Endothelial cell of umbilical vein (primary cell): ENCODE results near the gene SPACA4. TPM values are rescaled to one million over a fixed set of nuclear protein-coding genes. Genes with fewer than 3 reads are reported as not detected.

Experiments
- BruUV-seq: library from RNA; stranded (reverse); fragments of 400-500 nt; replicated peaks from 2 replicates; lab custom pipeline; 2021; lab: Mats Ljungman, UMichigan
- CTCF ChIA-PET: fragments of 300-600, 350-600 bp; sonication (Branson Sonifier 250); formaldehyde crosslinking; loops from one replicate; lab custom pipeline; 2021; ENCODE audit warnings: antibody characterized with exemption, inconsistent platforms; lab: Charles Lee
- POLR2A ChIA-PET: fragments of 300-600, 350-600 bp; sonication (Branson Sonifier 250); formaldehyde crosslinking; loops from one replicate; lab custom pipeline; 2021; ENCODE audit warnings: antibody characterized with exemption, inconsistent platforms; lab: Charles Lee
- DNase-seq: peaks from one replicate; pipeline ENCODE4 v3.0.0-alpha.2; 2011; ENCODE audit warnings: low read depth, low spot score
- FAIRE-seq: peaks from 2 replicates; lab custom pipeline; 2011; peaks lifted over from hg19 to GRCh38; lab: Jason Lieb, UNC
- H2AFZ ChIP-seq: 2 replicates; pipeline ENCODE4 v1.6.0; 2012; ENCODE audit warnings: low read depth, low read length, control low read depth, inconsistent platforms
- H3K27ac ChIP-seq: 2 replicates; pipeline ENCODE4 v1.5.1; 2011; ENCODE audit warnings: low read depth, mild to moderate bottlenecking, control low read depth, low read length, moderate library complexity; ENCODE audit not compliant: insufficient read depth
- H3K27me3 ChIP-seq, 2 experiments: 2 replicates each; pipeline versions ENCODE4 v1.6.0 to v1.6.1; 2011; ENCODE audit warnings: low read length in 2 of 2, mixed read lengths in 1 of 2; ENCODE audit not compliant: control insufficient read depth in 2 of 2, insufficient read depth in 2 of 2
- H3K36me3 ChIP-seq, 2 experiments: 2 replicates in 1 of 2; 3 replicates in 1 of 2; pipeline ENCODE4 v1.5.1; 2011; ENCODE audit warnings: low read length in 2 of 2, mild to moderate bottlenecking in 1 of 2, moderate library complexity in 1 of 2; ENCODE audit not compliant: control insufficient read depth in 2 of 2, insufficient read depth in 2 of 2; ENCODE audit errors: extremely low read depth in 1 of 2
- H3K4me1 ChIP-seq: 3 replicates; pipeline ENCODE4 v1.5.1; 2011; ENCODE audit warnings: mild to moderate bottlenecking, low read length; ENCODE audit not compliant: control insufficient read depth, insufficient read depth; ENCODE audit errors: extremely low read depth
- H3K4me2 ChIP-seq: 2 replicates; pipeline ENCODE4 v1.6.1; 2011; ENCODE audit warnings: low read length, control low read depth, mixed read lengths; ENCODE audit not compliant: insufficient read depth
- H3K4me3 ChIP-seq, 3 experiments: fragments of 200-600 bp in 1 of 3; sonication (generic), shearing (Covaris generic) in 1 of 3; replicated peaks in 1 of 3; 2 replicates each; pipeline ENCODE4 v1.5.1; 2011 to 2016; ENCODE audit warnings: control low read depth in 3 of 3, low read length in 3 of 3, mild to moderate bottlenecking in 2 of 3, inconsistent platforms in 1 of 3, low read depth in 1 of 3, moderate library complexity in 1 of 3; ENCODE audit not compliant: insufficient read depth in 1 of 3
- H3K79me2 ChIP-seq: 2 replicates; pipeline ENCODE4 v1.6.0; 2012; ENCODE audit warnings: low read length, inconsistent platforms; ENCODE audit not compliant: control insufficient read depth, insufficient read depth
- H3K9ac ChIP-seq: replicated peaks from 2 replicates; pipeline ENCODE3; 2011; ENCODE audit warnings: low read length, control low read depth; ENCODE audit not compliant: insufficient read depth; ENCODE audit errors: extremely low read depth
- H3K9me1 ChIP-seq: replicated peaks from 3 replicates; pipeline ENCODE4 v1.6.0; 2011; ENCODE audit warnings: mild to moderate bottlenecking, low read length; ENCODE audit not compliant: control insufficient read depth, insufficient read depth; ENCODE audit errors: extremely low read depth
- H3K9me3 ChIP-seq: replicated peaks from 2 replicates; pipeline ENCODE4 v1.5.1; 2012; ENCODE audit warnings: low read length, inconsistent platforms; ENCODE audit not compliant: control insufficient read depth, insufficient read depth
- H4K20me1 ChIP-seq: replicated peaks from 2 replicates; pipeline ENCODE3; 2011; ENCODE audit warnings: mild to moderate bottlenecking, low read length; ENCODE audit not compliant: control insufficient read depth, insufficient read depth; ENCODE audit errors: extremely low read depth
- CTCF ChIP-seq, 2 donors: IDR thresholded peaks; 1 replicate in 1 of 2; 2 replicates in 1 of 2; pipeline ENCODE4 v1.5.1; 2011; ENCODE audit warnings: low read length in 2 of 2, mild to moderate bottlenecking in 2 of 2, moderate library complexity in 2 of 2, control low read depth in 1 of 2, inconsistent platforms in 1 of 2, low read depth in 1 of 2; ENCODE audit not compliant: insufficient read depth in 1 of 2; ENCODE audit errors: extremely low read depth in 1 of 2
- EZH2 ChIP-seq: IDR thresholded peaks from 2 replicates; pipeline ENCODE4 v1.6.1; 2012; ENCODE audit warnings: borderline replicate concordance, low read depth, mild to moderate bottlenecking, moderate library complexity, low read length, inconsistent platforms; ENCODE audit not compliant: severe bottlenecking
- FOS ChIP-seq: IDR thresholded peaks from 2 replicates; pipeline ENCODE4 v1.6.1; 2011; ENCODE audit warnings: mild to moderate bottlenecking, low read length, moderate library complexity, borderline replicate concordance; ENCODE audit not compliant: insufficient read depth
- GATA2 ChIP-seq: IDR thresholded peaks from 2 replicates; pipeline ENCODE4 v1.7.0; 2011; ENCODE audit warnings: low read depth, mild to moderate bottlenecking, moderate library complexity, mixed read lengths, low read length; ENCODE audit not compliant: insufficient read length, insufficient read depth
- JUN ChIP-seq: IDR thresholded peaks from 2 replicates; pipeline ENCODE4 v1.6.1; 2011; ENCODE audit warnings: borderline replicate concordance, low read depth; ENCODE audit not compliant: insufficient read length, insufficient read depth
- MYC ChIP-seq: IDR thresholded peaks from one replicate; pipeline ENCODE4 v1.6.1; 2011; ENCODE audit warnings: mild to moderate bottlenecking, low read depth, low read length
- POLR2A ChIP-seq: IDR thresholded peaks from 2 replicates; pipeline ENCODE4 v1.6.1; 2012; ENCODE audit warnings: low read depth, mild to moderate bottlenecking, control low read depth, low read length
- POLR2AphosphoS5 ChIP-seq: IDR thresholded peaks from 2 replicates; pipeline ENCODE4 v1.6.1; 2012; ENCODE audit warnings: low read depth, mild to moderate bottlenecking, control low read depth, low read length, moderate library complexity; ENCODE audit not compliant: insufficient read depth
- dilution Hi-C: fragments of 300-500 bp; cut with MboI; formaldehyde crosslinking; loops from one replicate; pipeline ENCODE4 v1.15.0; 2019; ENCODE audit warnings: low sequenced_read_pairs; ENCODE audit not compliant: extremely low pct_ligation_motif_present
- intact Hi-C: fragments of 100-400 bp; cut with micrococcal nuclease; formaldehyde crosslinking; loops from one replicate; pipeline ENCODE4 v1.10.0; 2022
- polyA plus RNA-seq, 4 experiments: library from polyadenylated mRNA; depleted of rRNA in 3 of 4; stranded (reverse) in 3 of 4; unstranded in 1 of 4; fragments of >200 nt; gene quantifications; 2 replicates each; pipeline versions ENCODE4 v1.2.1 to v1.2.3, GENCODE V29; 2011 to 2012; ENCODE audit warnings: missing spikeins in 1 of 4
- total RNA-seq: library from RNA; stranded (reverse); gene quantifications from 2 replicates; pipeline ENCODE4 v1.2.3, GENCODE V29; 2021
- TF ChIP-seq, protein P1 (sequence below): IDR thresholded peaks from 2 replicates; pipeline ENCODE4 v1.6.1; 2011; ENCODE audit not compliant: insufficient read depth, insufficient read length

SPACA4 gene
- total and polyA plus RNA-seq, 2 donors (not counting 3 experiments of a cell fraction or from before 2014, with no cell fraction given) = not detected

DNA sequence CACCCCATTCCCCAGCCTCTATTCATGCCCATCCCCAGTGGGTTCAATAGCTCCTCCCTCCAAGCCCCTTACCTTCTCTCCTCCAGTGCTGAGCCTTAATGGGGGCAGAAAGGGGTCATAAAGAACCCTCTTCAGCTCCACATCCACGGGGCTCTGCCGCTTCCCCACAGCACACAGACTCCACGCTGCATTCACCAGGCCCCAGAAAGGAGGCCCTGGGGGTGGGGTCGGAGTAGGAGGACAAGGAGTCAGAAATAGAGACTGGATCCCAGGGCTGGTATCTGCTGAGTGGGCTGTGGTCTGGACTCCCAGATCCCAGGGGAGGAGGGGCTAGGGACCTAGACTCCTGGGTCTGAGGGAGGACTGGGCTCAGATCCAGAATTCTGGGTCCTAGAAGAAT, 37.8 kb downstream of the SPACA4 start:
- no peak overlapping the region for H3K4me2 ChIP-seq
- H3K27ac ChIP-seq = no peak overlapping the region
- no peak overlapping the region for H3K4me3 ChIP-seq
- POLR2A ChIA-PET = interaction anchor here (0.6 to 1.1 kb wide), 3 partner anchors 19 to 1325 kb away, joined by 3 to 7 read pairs (median 3); partner anchors contain the start of genes RPL18 and SPHK2
- DNase-seq (no peak), FAIRE-seq (no peak)
- no peaks in the 10 kb centered on the region for H3K9me3 ChIP-seq
- peaks cover 5% of the 10 kb centered on the region for H3K4me1 ChIP-seq
- no peaks in the 10 kb centered on the region for H3K79me2 ChIP-seq
- no peak for TF ChIP-seq POLR2AphosphoS5
- no peak for TF ChIP-seq FOS
- no peak for TF ChIP-seq JUN
- TF ChIP-seq EZH2 = no peak
- TF ChIP-seq CTCF (IDR thresholded peaks at IDR 0.05; ENCODE audit: extremely low read depth in 1 of 2, insufficient read depth in 1 of 2, low read depth in 1 of 2, low read length in 2 of 2) = no peak
- TF ChIP-seq GATA2 = no peak
- no peak for TF ChIP-seq MYC
- no peak for TF ChIP-seq POLR2A
- TF ChIP-seq, protein P1, sequence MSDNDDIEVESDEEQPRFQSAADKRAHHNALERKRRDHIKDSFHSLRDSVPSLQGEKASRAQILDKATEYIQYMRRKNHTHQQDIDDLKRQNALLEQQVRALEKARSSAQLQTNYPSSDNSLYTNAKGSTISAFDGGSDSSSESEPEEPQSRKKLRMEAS = no peak
- dilution Hi-C loops = no loop called here
- no peaks in the 10 kb centered on the region for H3K9me1 ChIP-seq
- intact Hi-C loops = no loop called here
- H3K9ac ChIP-seq = no peak overlapping the region
- H4K20me1 ChIP-seq = no peaks in the 10 kb centered on the region
- H3K27me3 ChIP-seq = peaks cover 2% of the 10 kb centered on the region in 2 experiments
- no TSS peak for BruUV-seq
- H2AFZ ChIP-seq = no peak overlapping the region
- no peaks in the 10 kb centered on the region for H3K36me3 ChIP-seq
- CTCF ChIA-PET = interaction anchor here (2.0 to 2.7 kb wide), 5 partner anchors 30 to 326 kb away, joined by 15 to 41 read pairs (median 18); partner anchors contain the start of gene NTN5
